ENCODE measurements around the gene ZNF200. TPM values are rescaled to one million over a fixed set of nuclear protein-coding genes. Genes with fewer than 3 reads are reported as not detected.

Gene ZNF200
- total and polyA plus RNA-seq, 7 donors = 1.3 to 5.8 (median 3.4) TPM

- 97 to 99% (median 99%) methylated on average over 10 of the region's 10 CpGs for WGBS, 3 donors
- intact Hi-C loops (cut with DNase I) = no loop called here
- H3K4me1 ChIP-seq = no peaks in the 10 kb centered on the region
- H3K27me3 ChIP-seq (ENCODE audit: insufficient read depth in 3 of 3, low read length in 2 of 3) = no peaks in the 10 kb centered on the region
- TF ChIP-seq CTCF (IDR thresholded peaks at IDR 0.05) = no peak
- DNase-seq = no peak
- no peak overlapping the region for H3K4me3 ChIP-seq
- peaks cover 90% of the 10 kb centered on the region for H3K9me3 ChIP-seq
- no peak for ATAC-seq
- H3K36me3 ChIP-seq (ENCODE audit: insufficient read depth in 1 of 2, low read depth in 1 of 2) = peaks cover 23 to 66% of the 10 kb centered on the region in 2 donors
- H3K27ac ChIP-seq = no peak overlapping the region
These were observed 10.9 kb downstream of the ZNF200 start for GRCh38 chr16:3223913-3224515.

GRCh38 chr16:3220839-3221238, 14.1 kb downstream of the ZNF200 start:
- WGBS, 3 donors = 85 to 90% (median 89%) methylated on average over 10 of the region's 10 CpGs
- H3K9me3 ChIP-seq = peaks cover 69% of the 10 kb centered on the region
- intact Hi-C loops (cut with DNase I) = no loop called here

GRCh38 chr16:3216263-3216640, 18.7 kb downstream of the ZNF200 start:
- Histone ChIP-seq H3K4me1 (no peaks in the 10 kb centered on the region), H3K27ac (no peak overlapping the region), H3K9me3 (peaks cover 25% of the 10 kb centered on the region), H3K36me3 (ENCODE audit: insufficient read depth in 1 of 2, low read depth in 1 of 2) (no peaks in the 10 kb centered on the region), H3K4me3 (no peak overlapping the region), H3K27me3 (ENCODE audit: insufficient read depth in 3 of 3, low read length in 2 of 3) (peaks cover 0 to 4% (median 0%) of the 10 kb centered on the region in 3 donors)
- DNase-seq (no peak), ATAC-seq (no peak)
- intact Hi-C loops (cut with DNase I) = no loop called here
- WGBS, 3 donors = 42 to 53% (median 48%) methylated on average over 3 of the region's 3 CpGs
- no peak for TF ChIP-seq CTCF (IDR thresholded peaks at IDR 0.05)

More at GRCh38 chr16:3220839-3221238, 14.1 kb downstream of the ZNF200 start:
- H3K27ac ChIP-seq = no peak overlapping the region
- H3K4me3 ChIP-seq = no peak overlapping the region
- no peaks in the 10 kb centered on the region for H3K27me3 ChIP-seq (ENCODE audit: insufficient read depth in 3 of 3, low read length in 2 of 3)
- ATAC-seq (no peak), DNase-seq (no peak)
- no peaks in the 10 kb centered on the region for H3K4me1 ChIP-seq
- TF ChIP-seq CTCF (IDR thresholded peaks at IDR 0.05) = no peak
- peaks cover 22 to 34% of the 10 kb centered on the region in 2 donors for H3K36me3 ChIP-seq (ENCODE audit: insufficient read depth in 1 of 2, low read depth in 1 of 2)

GRCh38 chr16:3215601-3216262, 19.2 kb downstream of the ZNF200 start:
- TF ChIP-seq CTCF (IDR thresholded peaks at IDR 0.05) = no peak
- no peak for DNase-seq
- WGBS, 3 donors = 74 to 79% (median 76%) methylated on average over 11 of the region's 11 CpGs
- Histone ChIP-seq H3K9me3 (peaks cover 20% of the 10 kb centered on the region), H3K36me3 (ENCODE audit: insufficient read depth in 1 of 2, low read depth in 1 of 2) (no peaks in the 10 kb centered on the region), H3K27me3 (ENCODE audit: insufficient read depth in 3 of 3, low read length in 2 of 3) (peaks cover 0 to 4% (median 0%) of the 10 kb centered on the region in 3 donors), H3K4me3 (no peak overlapping the region), H3K27ac (no peak overlapping the region), H3K4me1 (no peaks in the 10 kb centered on the region)
- intact Hi-C loops (cut with DNase I) = no loop called here
- ATAC-seq = no peak

All from psoas muscle (tissue), 8 donors.